ENCODE data around the gene TRPM3.

Gene TRPM3

DNA sequence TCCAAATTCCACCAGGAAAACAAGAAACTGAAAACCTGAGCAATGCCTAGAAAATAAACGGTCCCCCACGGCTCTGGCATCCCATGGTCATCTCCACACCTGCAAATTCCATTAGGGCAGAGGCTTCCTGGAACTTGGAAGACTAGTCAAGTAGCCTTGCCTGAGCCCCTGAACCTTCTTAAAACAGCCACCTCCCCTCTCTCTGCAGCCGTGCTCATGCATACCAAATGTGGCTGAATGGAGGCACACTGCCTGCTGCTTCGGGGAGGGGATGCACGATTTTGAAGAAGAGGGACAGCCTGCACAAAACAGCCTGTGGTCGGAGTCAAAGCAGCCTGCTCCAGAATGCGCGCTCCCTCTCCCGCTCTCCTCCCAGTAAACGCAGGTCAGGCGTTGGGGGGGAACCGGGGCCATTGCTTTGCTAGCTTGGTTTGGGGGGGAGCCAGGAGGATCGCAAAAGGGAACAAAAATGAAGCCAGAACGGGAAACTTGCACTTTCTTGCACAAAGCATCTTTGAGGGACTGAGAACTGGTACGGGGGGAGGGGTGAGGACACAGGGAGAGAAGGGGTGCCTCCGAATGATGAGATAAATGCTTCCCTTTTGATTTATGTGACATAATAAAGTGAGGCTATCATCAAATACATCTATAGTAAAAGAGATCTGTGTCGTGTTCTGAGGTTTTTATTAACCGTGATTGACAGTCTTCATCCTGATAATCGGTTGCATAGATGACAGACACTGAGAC, at the start of gene TRPM3:
Gene TRPM3, minus strand, starts transcription at position 347 of the 747 bp plus-strand sequence. Its CDS starts 267 bp downstream, at position 80.
- DNase-seq (ENCODE audit: low read depth in 3 of 3): no peak

DNA sequence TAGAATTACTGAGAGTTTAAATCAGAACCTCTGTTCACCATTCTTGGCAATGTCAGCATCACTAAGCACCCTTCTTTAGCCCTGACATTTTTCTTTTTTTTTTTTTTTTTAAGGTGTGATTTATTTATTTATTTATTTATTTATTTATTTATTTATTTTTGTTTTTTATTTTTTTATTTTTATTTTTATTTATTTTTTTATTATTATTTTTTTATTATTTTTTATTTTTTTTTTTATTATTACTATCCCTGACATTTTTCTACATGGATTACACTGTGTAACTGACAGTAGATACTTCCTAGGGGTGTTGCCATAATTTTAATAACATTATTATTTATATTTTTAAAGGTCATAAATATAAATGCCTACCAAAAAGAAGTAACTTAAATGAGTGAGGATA, 47.0 kb upstream of the TRPM3 start:
- no peak for DNase-seq (ENCODE audit: low read depth in 3 of 3)

DNA sequence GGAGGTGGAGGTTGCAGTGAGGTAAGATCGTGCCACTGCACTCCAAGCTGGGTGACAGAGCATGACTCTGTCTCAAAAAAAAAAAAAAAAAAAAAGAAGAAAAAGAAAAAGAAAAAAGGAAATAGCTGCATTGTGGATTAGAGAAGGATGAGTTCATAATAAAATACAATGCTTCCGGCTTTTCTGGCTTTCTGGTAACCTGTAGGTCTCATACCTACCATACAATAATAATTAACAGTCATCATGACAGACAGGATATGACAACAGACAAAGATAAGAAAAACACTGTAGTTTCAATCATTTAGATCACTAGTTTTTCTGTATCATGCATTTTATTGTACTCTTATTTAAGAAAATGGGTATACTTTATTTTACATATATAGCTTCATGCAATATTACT, 40.7 kb upstream of the TRPM3 start:
- no peak for DNase-seq (ENCODE audit: low read depth in 3 of 3)

DNA sequence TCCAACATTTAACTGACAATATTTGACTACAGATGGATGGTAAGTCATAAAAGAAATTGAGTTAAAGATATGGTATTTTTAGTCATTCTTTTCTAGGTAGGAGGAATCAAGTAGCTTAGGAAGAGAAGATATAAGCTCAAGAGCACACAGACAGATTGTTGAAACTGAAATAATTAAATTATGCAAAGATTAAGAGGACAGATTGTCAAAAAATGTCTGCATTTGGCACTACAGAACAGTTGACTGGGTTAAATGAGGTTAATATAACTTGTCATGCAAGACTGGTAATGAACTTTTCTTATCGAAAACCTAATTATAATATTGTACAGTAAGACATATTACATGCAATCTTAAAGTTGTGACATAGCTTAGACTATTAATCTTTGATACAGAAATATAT, 36.3 kb upstream of the TRPM3 start:
- no peak for DNase-seq (ENCODE audit: low read depth in 3 of 3)

DNA sequence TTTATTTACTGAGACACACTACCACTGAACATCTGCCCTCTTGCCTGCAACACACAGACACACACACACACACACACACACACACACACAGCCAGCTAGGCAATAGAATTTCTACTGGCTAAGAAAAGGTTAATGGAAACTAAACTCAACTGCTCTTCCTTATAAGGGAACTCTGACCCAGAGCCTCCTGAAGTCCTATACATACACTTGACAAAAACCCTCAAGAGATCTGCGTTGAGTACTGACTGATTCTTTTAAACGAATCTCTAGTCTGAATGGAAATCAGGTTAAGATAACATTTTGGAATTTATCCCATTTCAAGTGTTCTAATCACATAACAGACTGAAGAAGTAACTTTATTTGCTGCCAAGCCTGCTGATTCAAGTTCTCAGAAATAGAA, 25.9 kb upstream of the TRPM3 start:
- DNase-seq (ENCODE audit: low read depth in 3 of 3): no peak

DNA sequence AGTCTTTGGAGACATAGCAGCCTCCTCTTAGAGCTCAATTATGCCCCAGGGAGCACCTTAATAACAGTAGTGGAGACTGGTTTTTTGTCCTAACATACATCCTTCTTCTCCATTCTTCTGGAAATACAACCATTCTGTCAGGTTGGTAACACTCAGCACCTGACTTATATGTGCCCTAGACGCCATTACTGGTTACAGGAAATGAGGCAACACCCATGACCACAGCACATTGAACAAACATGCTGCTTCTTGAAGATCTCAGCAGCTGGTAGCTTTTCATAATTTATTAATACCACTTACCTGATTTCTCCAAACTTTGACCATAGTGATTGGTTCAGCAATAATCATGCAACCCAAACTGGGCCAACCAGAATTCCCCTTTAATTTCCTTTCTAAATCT, 25.1 kb upstream of the TRPM3 start:
- no peak for DNase-seq (ENCODE audit: low read depth in 3 of 3)

DNA sequence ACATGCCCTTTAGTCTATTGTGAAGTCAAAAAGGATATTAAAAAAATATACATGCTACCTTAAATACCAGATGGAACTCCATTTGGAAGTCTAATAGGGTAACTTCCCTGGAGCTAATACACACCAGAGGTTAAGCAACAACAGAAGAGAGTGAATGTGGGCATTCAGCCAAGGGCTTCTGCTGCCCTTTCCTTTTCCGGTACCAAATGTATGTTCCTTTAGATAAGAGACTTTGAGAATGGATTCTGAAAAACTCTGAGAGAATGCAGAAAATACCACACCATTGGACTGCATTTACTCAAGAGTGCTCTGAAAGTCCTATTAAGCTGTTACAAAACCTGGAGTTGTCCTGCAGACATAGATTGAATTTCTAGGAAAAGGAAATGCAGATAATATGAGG, 23.8 kb upstream of the TRPM3 start:
- no peak for DNase-seq (ENCODE audit: low read depth in 3 of 3)

DNA sequence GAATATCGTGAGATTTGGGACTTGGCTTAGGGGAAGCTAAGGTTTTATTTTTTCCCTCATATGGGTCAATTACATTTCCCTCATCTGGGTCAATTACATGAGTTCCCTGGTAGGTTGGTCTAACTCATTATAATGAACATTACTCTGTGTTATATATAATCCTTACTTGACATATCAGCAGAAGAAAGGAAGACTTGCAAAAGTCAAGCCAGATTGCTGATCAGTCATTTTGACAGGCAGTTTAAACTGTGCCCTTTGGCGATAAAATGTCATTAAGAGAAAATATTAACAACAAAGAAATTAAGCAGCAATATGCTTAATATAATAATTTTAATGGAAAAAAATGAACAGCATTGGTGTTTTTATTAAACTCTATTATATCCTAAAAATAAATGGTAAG, 23.1 kb upstream of the TRPM3 start:
- DNase-seq (ENCODE audit: low read depth in 3 of 3): no peak

DNA sequence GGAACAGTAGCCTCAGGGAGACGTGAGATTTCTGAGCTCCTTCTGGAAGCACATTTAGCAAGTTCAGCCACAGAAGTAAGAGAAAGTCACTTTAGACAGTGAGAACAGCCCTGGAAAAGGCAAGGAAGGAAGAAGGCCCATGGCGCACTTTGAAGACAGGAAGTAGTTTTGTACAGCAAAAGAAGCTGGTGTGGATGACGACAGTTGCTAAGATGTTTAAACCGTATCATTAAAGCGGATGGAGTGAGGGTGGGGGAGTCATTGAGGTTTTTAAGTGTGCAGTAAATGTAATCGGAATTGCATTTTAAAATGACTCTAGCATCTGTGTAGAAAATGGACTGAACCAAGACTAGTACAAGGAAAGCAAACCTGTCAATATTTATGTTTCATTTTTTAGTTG, 15.3 kb upstream of the TRPM3 start:
- DNase-seq (ENCODE audit: low read depth in 3 of 3): no peak

DNA sequence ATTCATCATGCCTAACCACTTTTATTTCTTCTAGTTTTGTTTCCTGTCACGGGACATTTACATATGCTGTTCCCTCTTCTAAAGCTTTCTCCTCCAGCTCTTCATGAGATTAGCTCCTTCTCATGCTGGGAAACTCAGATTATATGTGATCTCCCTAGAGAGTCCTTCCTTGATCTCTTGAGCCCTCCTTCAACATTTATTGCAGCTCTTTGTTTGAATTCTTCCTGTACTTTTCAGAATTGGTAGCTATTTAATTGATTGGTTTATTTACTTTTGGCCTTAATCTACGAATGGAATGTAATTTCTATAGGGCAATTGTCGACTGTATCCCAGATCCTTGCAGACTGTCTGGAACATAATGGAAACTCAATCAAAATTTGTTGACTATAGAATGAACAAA, 9.7 kb upstream of the TRPM3 start:
- DNase-seq (ENCODE audit: low read depth in 3 of 3): no peak

DNA sequence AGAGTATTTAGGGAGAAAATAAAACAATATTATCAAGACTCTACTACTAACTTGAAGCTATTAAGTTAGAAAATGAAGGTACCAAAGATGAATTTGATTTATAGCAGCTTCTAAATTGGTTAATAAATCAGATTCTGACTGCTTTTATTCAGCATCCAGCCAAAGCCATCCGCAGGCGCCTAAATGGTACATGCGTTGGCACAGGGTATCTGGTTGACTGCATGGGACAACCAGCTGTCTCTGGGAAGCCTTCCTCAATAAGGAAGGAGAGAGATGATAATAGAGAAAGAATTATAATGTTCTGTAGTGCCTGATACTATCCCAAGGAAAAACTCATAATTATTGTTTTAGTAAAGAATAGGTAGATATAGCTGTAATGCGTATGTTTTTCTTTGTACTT, 9.1 kb upstream of the TRPM3 start:
- DNase-seq (ENCODE audit: low read depth in 3 of 3): no peak

DNA sequence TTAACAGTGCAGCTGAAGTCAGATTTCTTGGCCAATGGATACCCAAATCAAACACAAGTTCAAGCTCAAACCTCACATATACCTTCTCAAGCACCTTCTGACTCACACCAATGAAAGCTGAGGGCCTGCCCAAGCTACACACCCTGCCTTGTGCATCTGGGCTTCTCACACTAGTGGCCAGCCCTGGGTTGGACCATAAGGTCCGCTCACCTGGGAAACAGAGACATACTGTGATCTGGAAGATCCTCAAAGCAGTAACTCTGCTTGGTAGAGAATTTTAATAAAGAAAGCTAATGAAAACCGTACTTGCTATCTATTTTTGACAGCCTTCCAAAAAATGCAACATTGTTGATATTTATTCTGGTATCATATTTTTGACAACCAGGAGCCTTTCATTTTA, 7.4 kb upstream of the TRPM3 start:
- DNase-seq (ENCODE audit: low read depth in 3 of 3): no peak

DNA sequence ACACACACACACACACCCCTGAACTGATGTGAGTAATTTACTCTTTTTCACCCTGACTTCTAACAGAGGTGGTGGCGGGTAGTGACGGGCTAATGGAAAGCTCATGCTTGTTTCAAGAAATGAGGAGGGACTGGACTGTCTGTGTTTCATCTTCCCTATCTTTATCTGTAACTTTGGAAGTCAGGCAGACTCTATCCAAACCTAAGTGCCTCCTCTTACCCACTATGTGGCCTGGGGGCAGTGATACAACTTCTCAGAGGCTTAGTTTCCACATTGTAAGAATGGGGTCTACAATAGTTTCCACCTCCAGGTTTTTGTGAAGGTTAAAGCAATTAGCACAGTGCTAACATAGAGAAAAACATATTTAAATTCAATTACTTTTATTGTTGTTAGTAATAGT, 5.9 kb upstream of the TRPM3 start:
- DNase-seq (ENCODE audit: low read depth in 3 of 3): no peak

DNA sequence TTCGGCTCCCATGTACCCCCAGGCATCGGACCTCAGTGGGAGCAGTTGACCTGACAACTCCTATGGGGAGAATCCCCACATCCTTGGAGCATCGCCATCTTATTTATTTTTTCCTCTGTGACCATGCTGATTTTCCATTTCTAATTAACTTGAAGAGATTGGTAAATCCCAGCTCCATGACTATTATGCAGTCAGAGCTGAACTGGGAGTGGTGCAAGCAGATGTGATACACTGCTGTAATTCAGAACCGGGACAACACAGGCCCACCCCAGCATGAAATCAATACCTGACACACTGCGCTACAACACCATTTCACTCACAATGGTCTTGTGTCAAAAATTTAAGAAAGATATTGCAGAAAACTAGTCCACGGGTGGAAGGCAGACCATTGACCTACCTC, 1.0 kb upstream of the TRPM3 start:
- DNase-seq (ENCODE audit: low read depth in 3 of 3): no peak

DNA sequence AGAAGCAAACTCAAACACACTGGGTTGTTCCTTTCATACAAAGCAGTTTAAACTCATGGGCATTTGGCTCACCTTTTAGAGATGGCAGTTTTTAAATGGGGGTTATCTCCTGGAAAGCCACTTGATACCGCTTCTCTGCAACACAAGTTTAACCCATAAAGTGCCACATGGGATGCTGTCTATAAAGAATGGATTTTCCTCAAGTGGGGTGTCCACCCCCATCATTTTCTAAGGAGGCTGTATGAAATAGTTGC, 528 bp upstream of the TRPM3 start:
- no peak for DNase-seq (ENCODE audit: low read depth in 3 of 3)

DNA sequence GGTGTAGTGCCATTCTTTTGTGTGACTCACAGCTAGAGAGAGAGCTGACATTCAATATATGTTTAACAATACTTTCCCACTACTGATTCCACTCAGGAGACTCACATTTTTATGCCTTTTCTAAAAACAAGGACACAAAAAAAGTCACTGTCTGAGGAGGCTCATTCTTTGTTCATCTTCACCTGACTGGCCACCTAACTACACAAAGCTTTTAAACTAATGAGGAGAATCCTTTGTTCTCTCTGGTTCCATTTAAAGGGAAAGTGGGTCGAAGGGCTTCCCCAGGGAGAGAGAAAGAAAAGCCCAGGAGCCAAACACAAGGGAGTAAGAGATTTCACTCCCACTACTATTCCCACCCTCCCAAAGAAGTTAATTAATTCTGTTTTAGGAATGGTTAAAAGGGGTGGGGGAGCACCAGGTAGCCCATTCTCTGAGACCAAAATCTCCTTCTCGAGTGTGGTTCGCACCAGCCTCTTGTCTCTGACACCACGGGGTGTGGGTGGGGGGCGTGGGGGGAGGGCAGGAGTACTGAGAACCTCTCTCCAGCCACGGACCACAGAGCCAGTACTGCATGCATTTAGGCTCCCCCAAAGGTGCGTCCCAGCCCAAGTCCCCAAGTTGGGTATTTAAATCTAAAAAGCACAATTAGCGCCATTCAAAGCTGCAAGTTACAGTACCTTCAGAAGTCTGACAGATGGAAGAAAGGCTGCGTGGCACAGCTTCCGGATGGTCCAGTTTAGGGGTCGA, 747 bp downstream of the TRPM3 start:
- no peak for DNase-seq (ENCODE audit: low read depth in 3 of 3)

DNA sequence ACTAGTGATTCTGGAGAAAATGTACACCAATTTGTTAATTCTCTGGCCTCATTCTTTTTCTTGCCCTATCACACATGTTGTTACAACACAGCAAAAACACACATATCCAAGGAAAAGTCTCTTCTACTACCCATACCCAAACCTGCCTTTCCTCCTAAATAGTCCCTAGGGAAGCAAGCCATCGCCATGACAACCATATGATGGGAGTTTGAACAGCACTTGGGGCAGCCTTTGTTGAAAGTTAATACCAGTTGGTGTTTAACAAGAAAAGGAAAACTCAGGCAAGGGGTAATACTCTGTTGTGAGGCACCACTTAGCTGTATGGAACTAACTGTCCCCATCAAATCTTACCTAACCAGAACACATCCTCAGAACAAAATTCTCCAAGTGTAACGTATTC, 1.7 kb downstream of the TRPM3 start:
- no peak for DNase-seq (ENCODE audit: low read depth in 3 of 3)

DNA sequence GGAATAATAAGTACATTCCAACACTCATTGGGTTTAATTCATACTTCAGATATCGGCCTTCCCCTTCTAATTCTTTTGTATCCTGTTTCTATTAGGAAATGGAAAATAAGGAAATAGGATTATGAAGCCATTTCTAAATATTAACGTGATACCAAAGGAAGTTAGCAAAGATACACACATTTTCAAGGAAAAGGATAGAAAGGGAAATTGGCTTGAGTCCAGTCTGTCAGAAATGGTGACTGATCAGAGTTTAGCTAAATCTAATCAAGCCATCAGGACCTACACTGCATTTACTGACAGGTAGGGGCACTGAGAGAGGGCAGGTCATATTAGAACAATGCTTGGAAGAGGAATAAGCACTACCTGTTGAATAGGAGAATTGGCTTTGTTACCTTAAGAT, 3.1 kb downstream of the TRPM3 start:
- no peak for DNase-seq (ENCODE audit: low read depth in 3 of 3)

DNA sequence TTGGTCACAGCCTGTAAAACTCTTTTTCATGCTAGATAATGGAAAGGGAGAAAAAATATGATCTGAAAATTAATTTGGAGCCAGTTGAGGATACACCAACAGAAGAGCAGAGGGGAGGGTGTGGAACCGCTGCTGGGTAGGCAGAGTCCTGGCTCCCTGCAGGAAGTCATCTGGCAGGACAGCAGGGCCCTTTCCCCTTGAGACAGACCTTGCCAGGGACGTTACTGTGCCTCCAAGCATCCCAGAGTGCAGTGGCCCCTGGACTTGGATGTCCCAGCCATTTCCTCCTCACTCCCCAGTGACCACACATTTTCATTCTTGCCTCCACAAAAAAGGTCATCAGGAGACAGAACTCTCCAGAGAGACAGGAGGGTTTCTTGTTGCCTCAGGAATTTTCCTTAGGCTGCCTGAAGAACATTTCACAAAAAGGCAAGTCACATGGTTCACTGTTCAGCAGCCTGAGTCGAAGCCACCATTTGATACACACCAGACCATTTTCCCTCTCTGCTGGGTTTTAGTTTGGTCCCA, 5.9 kb downstream of the TRPM3 start:
- no peak for DNase-seq (ENCODE audit: low read depth in 3 of 3)

DNA sequence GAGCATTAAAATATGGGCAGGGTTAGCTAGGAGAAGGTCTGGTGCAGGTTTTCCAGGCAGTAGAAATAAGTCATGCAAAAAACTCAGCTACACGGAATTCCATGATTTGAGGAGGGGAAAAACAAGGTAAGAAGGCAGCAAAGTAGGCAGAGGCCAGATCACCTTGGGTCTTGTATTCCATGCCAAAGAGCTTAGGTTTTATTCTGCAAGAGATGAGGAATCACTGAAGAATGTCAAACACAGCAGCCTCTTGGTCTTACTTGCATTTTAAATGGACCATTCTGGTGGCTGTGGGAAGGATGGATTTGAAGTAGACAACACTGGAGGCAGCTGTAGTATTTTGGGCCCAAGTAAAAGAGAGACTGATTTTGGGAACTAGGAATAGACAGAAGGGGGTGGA, 8.6 kb downstream of the TRPM3 start:
- DNase-seq (ENCODE audit: low read depth in 3 of 3): no peak

DNA sequence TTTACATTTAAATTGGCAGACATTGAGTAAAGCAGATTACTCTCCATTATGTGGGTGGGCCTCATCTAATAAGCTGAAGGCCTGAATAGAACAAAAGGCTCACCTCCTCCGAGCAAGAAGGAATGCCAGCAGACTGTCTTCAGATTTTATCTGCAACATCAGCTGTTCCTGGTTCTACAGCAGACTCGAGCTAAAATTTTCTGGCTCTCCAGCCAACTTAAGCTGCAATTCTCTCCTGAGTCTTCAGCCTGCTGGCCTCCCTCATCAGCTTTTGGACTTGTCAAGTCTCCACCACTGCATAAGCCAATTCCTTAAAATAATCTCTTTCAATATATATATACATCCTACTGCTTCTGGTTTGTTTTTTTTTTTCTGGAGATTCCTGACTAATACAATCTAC, 12.5 kb downstream of the TRPM3 start:
- no peak for DNase-seq (ENCODE audit: low read depth in 3 of 3)

DNA sequence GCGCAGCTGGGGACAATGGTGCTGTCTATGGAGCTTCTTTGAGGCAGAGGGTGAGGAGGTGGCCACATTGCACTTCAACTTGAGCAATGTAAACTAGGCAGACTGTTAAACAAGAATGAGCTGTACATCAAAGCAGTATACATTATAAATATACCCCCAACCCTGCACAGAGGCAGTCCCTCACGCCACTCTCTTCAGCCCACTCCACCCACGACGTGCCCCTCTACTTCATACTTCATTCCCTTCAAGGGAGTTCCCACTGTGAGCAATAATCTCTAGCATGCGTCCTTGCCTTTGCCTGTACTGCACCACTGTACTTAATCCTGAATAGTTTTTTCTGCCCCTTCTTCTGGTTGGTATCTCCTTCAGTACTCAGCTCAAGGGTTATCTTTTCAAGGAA, 14.4 kb downstream of the TRPM3 start:
- DNase-seq (ENCODE audit: low read depth in 3 of 3): no peak

DNA sequence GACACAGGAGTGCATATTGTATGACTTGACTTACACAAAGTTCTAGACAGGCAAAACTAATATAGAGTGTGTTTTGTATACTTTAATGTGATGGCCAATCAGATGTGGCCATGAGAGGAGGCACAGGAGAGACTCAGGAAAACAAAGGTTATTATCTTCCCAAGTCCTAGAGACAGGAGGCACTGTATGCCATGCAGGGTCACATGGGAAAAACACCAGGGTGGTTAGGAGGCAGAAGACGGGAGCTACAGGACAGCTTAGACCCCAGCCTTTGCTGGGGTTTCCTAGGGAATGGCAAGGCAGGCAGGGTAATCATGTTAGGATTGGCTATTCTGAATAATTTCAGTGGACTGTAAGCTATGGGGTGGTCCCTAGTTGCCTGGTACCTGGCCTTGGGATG, 16.2 kb downstream of the TRPM3 start:
- no peak for DNase-seq (ENCODE audit: low read depth in 3 of 3)

DNA sequence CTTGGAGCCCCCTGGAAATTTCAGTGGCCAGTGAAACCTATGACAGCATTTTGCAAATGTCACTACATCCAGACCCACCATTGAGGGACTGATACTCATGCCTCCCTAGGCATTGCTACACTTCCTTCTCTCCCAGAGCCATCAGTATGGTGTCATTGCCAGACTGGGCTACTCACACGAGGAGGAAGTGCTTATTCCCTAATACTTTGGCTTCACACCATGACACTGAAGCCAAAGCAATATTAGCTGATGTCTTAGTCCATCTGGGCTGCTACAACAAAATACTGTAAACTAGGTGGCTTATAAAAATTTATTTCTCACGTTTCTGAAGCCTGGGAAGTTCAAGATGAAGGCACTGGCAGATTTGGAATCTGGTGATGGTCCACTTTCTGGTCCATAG, 22.6 kb downstream of the TRPM3 start:
- DNase-seq (ENCODE audit: low read depth in 3 of 3): no peak

Measured in stimulated activated CD4-positive, alpha-beta T cell treated with anti-CD3 and anti-CD28 coated beads, TNF-alpha, amount 100 ng/mL, for 4 hours (primary cell).